DND-41 (cell line): ENCODE measurements around the gene GPR146.

Experiments used
- CTCF ChIP-seq: IDR thresholded peaks from 2 replicates; pipeline ENCODE4 v1.5.1; 2012; ENCODE audit warnings: borderline replicate concordance, low read length, moderate library complexity, mild to moderate bottlenecking; ENCODE audit not compliant: poor library complexity, severe bottlenecking; ENCODE audit errors: extremely low read depth
- EZH2 ChIP-seq: IDR thresholded peaks from 3 replicates; pipeline ENCODE4 v1.6.1; 2012; ENCODE audit warnings: borderline replicate concordance, low read depth, mild to moderate bottlenecking, moderate library complexity, low read length, inconsistent platforms; ENCODE audit not compliant: severe bottlenecking

GRCh38 chr7:1058821-1059199, 14.5 kb downstream of the GPR146 start:
- TF ChIP-seq CTCF, result no peak
- no peak for TF ChIP-seq EZH2
